Panc1 (cell line): ENCODE measurements around the gene SST. TPM values are rescaled to one million over a fixed set of nuclear protein-coding genes. Genes with fewer than 3 reads are reported as not detected.

Source experiments
- ATAC-seq: fragments of 200-7000 bp; cut with Tn5 transposase; 2 replicates; pipeline ENCODE4 v1.9.1; 2020; ENCODE audit warnings: mild to moderate bottlenecking, moderate library complexity
- BruUV-seq: library from RNA; stranded (reverse); fragments of 400-500 nt; replicated peaks from 2 replicates; lab custom pipeline; 2021; lab: Mats Ljungman, UMichigan
- CTCF ChIA-PET: fragments of 300-600 bp; sonication (Branson Sonifier 250); formaldehyde crosslinking; loops from one replicate; lab custom pipeline; 2022; ENCODE audit warnings: antibody characterized with exemption; lab: Charles Lee
- POLR2A ChIA-PET: fragments of 300-600 bp; sonication (Branson Sonifier 250); formaldehyde crosslinking; loops from one replicate; lab custom pipeline; 2022; ENCODE audit warnings: antibody characterized with exemption; lab: Charles Lee
- DNase-seq: peaks from one replicate; pipeline ENCODE4 v3.0.0-alpha.2; 2010; ENCODE audit warnings: low read depth, low spot score
- H3K27ac ChIP-seq: 2 replicates; pipeline ENCODE4 v1.5.1; 2011; ENCODE audit warnings: mild to moderate bottlenecking, low read length, inconsistent platforms
- H3K27me3 ChIP-seq: fragments of 200-500 bp; sonication (Bioruptor generic); 2 replicates; pipeline ENCODE4 v1.6.0; 2014; ENCODE audit warnings: low read length, inconsistent platforms; ENCODE audit not compliant: control insufficient read depth, insufficient read depth
- H3K36me3 ChIP-seq: fragments of 200-500 bp; sonication (Bioruptor generic); 2 replicates; pipeline ENCODE4 v1.5.1; 2014; ENCODE audit warnings: inconsistent platforms, mild to moderate bottlenecking, low read length, moderate library complexity; ENCODE audit not compliant: control insufficient read depth, insufficient read depth
- H3K4me1 ChIP-seq: 2 replicates; pipeline ENCODE4 v1.5.1; 2011; ENCODE audit warnings: inconsistent platforms, mild to moderate bottlenecking, low read length, moderate library complexity; ENCODE audit not compliant: control insufficient read depth, insufficient read depth
- H3K4me3 ChIP-seq, 2 experiments: 2 replicates each; pipeline ENCODE4 v1.5.1; 2011 to 2012; ENCODE audit warnings: low read depth in 2 of 2, low read length in 2 of 2, mild to moderate bottlenecking in 2 of 2, inconsistent platforms in 1 of 2, moderate library complexity in 1 of 2
- H3K9me3 ChIP-seq: fragments of 200-500 bp; sonication (Bioruptor generic); 2 replicates; pipeline ENCODE4 v1.5.1; 2014; ENCODE audit warnings: low read depth, mild to moderate bottlenecking, inconsistent platforms, low read length, moderate library complexity; ENCODE audit not compliant: control insufficient read depth, insufficient read depth
- POLR2AphosphoS5 ChIP-seq: IDR thresholded peaks from 2 replicates; pipeline ENCODE4 v1.6.1; 2012; ENCODE audit warnings: mild to moderate bottlenecking, low read depth, low read length, moderate library complexity
- SIN3A ChIP-seq: IDR thresholded peaks from 2 replicates; pipeline ENCODE4 v1.6.1; 2012; ENCODE audit warnings: low read depth, mild to moderate bottlenecking, low read length, moderate library complexity, borderline replicate concordance; ENCODE audit not compliant: insufficient read depth
- TCF7L2 ChIP-seq: IDR thresholded peaks from 2 replicates; pipeline ENCODE4 v1.6.1; 2011; ENCODE audit warnings: mild to moderate bottlenecking, low read depth, low read length, inconsistent platforms
- in situ Hi-C: cut with HindIII; loops from 2 replicates; pipeline ENCODE4 v1.10.0; 2016; ENCODE audit warnings: low sequenced_read_pairs, low pct_unique_long_range_greater_than_20kb
- intact Hi-C: fragments of 100-400 bp; cut with micrococcal nuclease; formaldehyde crosslinking; loops from one replicate; pipeline ENCODE4 v1.10.0; 2022; ENCODE audit not compliant: unreplicated experiment
- total RNA-seq: library from RNA; stranded (reverse); gene quantifications from one replicate; pipeline ENCODE4 v1.2.1, GENCODE V29; 2021; ENCODE audit not compliant: unreplicated experiment
- TF ChIP-seq, protein P1 (sequence below), 2 experiments: IDR thresholded peaks; 2 replicates each; pipeline ENCODE4 v1.6.1; 2011 to 2012; ENCODE audit warnings: low read depth in 2 of 2, control low read depth in 1 of 2, low read length in 1 of 2, mild to moderate bottlenecking in 1 of 2, moderate library complexity in 1 of 2; ENCODE audit not compliant: insufficient read depth in 1 of 2
- TF ChIP-seq, protein P2 (sequence below): fragments of 450-650 bp; IDR thresholded peaks from 2 replicates; pipeline ENCODE4 v1.5.1; 2017; ENCODE audit warnings: mild to moderate bottlenecking

The SST gene
- total RNA-seq, 1 experiment from 2014 or later, result not detected

DNA sequence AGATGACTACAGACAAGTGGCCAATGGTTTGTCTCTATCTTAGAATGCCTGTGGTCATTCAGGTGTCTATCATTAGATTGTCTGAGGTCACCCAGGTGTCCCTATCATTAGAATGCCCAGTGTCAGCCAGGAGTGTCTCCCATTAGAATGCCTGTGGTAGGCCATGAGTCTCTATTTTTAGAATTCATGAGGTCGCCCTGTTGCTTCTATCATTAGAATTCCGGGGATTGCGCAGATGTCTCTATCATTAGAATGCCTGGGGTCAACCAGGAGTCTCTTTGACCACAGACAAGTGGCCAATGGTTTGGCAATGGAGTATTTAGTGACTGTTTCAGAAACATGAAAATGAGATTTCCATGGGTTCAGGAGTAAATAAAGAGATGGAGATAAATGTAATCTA, 24.6 kb upstream of the SST start:
- intact Hi-C loops, result no loop called here
- H3K4me3 ChIP-seq, result no peak overlapping the region
- TF ChIP-seq, protein P1, sequence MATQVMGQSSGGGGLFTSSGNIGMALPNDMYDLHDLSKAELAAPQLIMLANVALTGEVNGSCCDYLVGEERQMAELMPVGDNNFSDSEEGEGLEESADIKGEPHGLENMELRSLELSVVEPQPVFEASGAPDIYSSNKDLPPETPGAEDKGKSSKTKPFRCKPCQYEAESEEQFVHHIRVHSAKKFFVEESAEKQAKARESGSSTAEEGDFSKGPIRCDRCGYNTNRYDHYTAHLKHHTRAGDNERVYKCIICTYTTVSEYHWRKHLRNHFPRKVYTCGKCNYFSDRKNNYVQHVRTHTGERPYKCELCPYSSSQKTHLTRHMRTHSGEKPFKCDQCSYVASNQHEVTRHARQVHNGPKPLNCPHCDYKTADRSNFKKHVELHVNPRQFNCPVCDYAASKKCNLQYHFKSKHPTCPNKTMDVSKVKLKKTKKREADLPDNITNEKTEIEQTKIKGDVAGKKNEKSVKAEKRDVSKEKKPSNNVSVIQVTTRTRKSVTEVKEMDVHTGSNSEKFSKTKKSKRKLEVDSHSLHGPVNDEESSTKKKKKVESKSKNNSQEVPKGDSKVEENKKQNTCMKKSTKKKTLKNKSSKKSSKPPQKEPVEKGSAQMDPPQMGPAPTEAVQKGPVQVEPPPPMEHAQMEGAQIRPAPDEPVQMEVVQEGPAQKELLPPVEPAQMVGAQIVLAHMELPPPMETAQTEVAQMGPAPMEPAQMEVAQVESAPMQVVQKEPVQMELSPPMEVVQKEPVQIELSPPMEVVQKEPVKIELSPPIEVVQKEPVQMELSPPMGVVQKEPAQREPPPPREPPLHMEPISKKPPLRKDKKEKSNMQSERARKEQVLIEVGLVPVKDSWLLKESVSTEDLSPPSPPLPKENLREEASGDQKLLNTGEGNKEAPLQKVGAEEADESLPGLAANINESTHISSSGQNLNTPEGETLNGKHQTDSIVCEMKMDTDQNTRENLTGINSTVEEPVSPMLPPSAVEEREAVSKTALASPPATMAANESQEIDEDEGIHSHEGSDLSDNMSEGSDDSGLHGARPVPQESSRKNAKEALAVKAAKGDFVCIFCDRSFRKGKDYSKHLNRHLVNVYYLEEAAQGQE (IDR thresholded peaks at IDR 0.05; ENCODE audit: insufficient read depth in 1 of 2, low read depth in 2 of 2, low read length in 1 of 2), result no peak
- TF ChIP-seq, protein P2, sequence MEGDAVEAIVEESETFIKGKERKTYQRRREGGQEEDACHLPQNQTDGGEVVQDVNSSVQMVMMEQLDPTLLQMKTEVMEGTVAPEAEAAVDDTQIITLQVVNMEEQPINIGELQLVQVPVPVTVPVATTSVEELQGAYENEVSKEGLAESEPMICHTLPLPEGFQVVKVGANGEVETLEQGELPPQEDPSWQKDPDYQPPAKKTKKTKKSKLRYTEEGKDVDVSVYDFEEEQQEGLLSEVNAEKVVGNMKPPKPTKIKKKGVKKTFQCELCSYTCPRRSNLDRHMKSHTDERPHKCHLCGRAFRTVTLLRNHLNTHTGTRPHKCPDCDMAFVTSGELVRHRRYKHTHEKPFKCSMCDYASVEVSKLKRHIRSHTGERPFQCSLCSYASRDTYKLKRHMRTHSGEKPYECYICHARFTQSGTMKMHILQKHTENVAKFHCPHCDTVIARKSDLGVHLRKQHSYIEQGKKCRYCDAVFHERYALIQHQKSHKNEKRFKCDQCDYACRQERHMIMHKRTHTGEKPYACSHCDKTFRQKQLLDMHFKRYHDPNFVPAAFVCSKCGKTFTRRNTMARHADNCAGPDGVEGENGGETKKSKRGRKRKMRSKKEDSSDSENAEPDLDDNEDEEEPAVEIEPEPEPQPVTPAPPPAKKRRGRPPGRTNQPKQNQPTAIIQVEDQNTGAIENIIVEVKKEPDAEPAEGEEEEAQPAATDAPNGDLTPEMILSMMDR, result no peak
- TF ChIP-seq SIN3A (no peak), POLR2AphosphoS5 (no peak)
- H3K27me3 ChIP-seq, result peaks cover 5% of the 10 kb centered on the region
- POLR2A ChIA-PET, result no interaction called here
- no peak for ATAC-seq
- CTCF ChIA-PET, result no interaction called here
- in situ Hi-C loops, result loop anchor here (25.0 kb wide), 1 partner anchor 382 kb away; no protein-coding TSS in a partner anchor
- no peaks in the 10 kb centered on the region for H3K9me3 ChIP-seq
- no peaks in the 10 kb centered on the region for H3K4me1 ChIP-seq
- no peaks in the 10 kb centered on the region for H3K36me3 ChIP-seq
- BruUV-seq, result no TSS peak
- DNase-seq, result no peak
- no peak overlapping the region for H3K27ac ChIP-seq

DNA sequence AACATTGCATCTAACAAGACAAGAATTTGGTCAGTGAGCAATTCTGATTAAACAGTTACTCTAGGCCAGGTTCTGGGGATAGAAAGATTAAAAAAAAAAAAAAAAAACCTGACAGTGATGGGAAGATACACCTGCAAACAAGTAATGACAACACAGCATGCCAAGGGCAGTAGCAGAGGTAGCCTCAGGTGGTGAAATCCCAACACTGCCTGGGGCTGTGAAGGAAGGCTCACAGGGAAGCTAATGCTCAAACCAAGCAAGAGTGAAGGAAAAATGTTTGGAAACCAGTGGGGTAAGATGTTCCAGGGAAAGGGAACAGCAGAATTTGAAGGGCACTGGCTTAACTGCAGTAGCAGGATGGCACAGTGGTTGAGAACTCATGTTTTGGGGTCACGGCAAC, 23.2 kb upstream of the SST start:
- Histone ChIP-seq H3K4me1 (no peaks in the 10 kb centered on the region), H3K27ac (no peak overlapping the region), H3K36me3 (no peaks in the 10 kb centered on the region), H3K4me3 (no peak overlapping the region), H3K9me3 (no peaks in the 10 kb centered on the region), H3K27me3 (peaks cover 5% of the 10 kb centered on the region)
- no peak for TF ChIP-seq POLR2AphosphoS5
- TF ChIP-seq TCF7L2, result no peak
- CTCF ChIA-PET, result interaction anchor here (0.5 to 0.7 kb wide), 2 partner anchors 34 to 528 kb away, joined by 4 to 5 read pairs; no protein-coding TSS in a partner anchor
- in situ Hi-C loops (loop anchor here (25.0 kb wide), 1 partner anchor 381 kb away; no protein-coding TSS in a partner anchor), intact Hi-C loops (no loop called here)
- BruUV-seq, result no TSS peak
- DNase-seq, result no peak
- no peak for ATAC-seq
- POLR2A ChIA-PET, result no interaction called here

DNA sequence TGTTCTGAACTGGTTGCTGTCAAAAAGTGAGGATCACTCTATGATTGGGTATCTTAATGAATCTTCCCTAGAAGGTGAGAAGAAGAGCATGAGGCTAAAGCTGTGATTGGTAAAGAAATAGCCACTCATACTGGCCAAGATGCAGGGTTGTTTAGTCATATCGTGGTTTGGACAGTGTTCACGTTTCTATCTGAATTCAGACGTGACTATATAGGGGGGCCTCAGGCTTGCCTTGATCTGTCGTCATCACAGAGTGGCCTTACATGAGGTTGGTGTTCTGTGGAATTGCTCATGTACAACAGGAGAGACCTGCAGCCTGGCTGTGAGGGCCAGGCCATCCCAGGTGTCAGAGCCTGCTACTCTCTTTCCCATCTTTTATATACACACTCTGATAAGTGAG, 19.8 kb upstream of the SST start:
- in situ Hi-C loops, result loop anchor here (25.0 kb wide), 1 partner anchor 378 kb away; no protein-coding TSS in a partner anchor
- Histone ChIP-seq H3K4me1 (no peaks in the 10 kb centered on the region), H3K27me3 (peaks cover 5% of the 10 kb centered on the region), H3K27ac (no peak overlapping the region), H3K4me3 (no peak overlapping the region), H3K36me3 (no peaks in the 10 kb centered on the region), H3K9me3 (no peaks in the 10 kb centered on the region; the same call in 1 of the 2 replicates)
- BruUV-seq, result no TSS peak
- no peak for TF ChIP-seq TCF7L2
- TF ChIP-seq, protein P1 (IDR thresholded peaks at IDR 0.05; ENCODE audit: insufficient read depth in 1 of 2, low read depth in 2 of 2, low read length in 1 of 2), result no peak
- no peak for TF ChIP-seq SIN3A
- TF ChIP-seq POLR2AphosphoS5, result no peak
- TF ChIP-seq, protein P2, result no peak
- ChIA-PET CTCF (no interaction called here), POLR2A (no interaction called here)
- ATAC-seq, result no peak
- intact Hi-C loops, result no loop called here
- DNase-seq, result no peak
